H9 (cell line): ENCODE results near the gene CDK15. TPM values are rescaled to one million over a fixed set of nuclear protein-coding genes. Genes with fewer than 3 reads are reported as not detected.

ENCODE experiments used
- DNase-seq: peaks from one replicate; pipeline ENCODE4 v3.0.0-alpha.2; 2017
- H2AFZ ChIP-seq: one replicate; pipeline ENCODE4 v1.6.1; 2013; ENCODE audit warnings: mild to moderate bottlenecking, low read length, control low read depth, moderate library complexity
- H2AK5ac ChIP-seq: 2 replicates; pipeline ENCODE4 v1.6.1; 2013; ENCODE audit warnings: low read length, control low read depth, mixed read lengths; ENCODE audit not compliant: insufficient read length
- H2BK120ac ChIP-seq: one replicate; pipeline ENCODE4 v1.6.1; 2013; ENCODE audit warnings: low read depth, mild to moderate bottlenecking, low read length, control low read depth, inconsistent platforms; ENCODE audit not compliant: poor library complexity, severe bottlenecking
- H2BK12ac ChIP-seq: 2 replicates; pipeline ENCODE4 v1.6.1; 2013; ENCODE audit warnings: low read length, control low read depth, mixed read lengths, low read depth; ENCODE audit not compliant: insufficient read length
- H2BK15ac ChIP-seq: 2 replicates; pipeline ENCODE4 v1.6.1; 2013; ENCODE audit warnings: low read depth, low read length, control low read depth
- H2BK20ac ChIP-seq: one replicate; pipeline ENCODE4 v1.6.1; 2013; ENCODE audit warnings: low read depth, mild to moderate bottlenecking, low read length, control low read depth, inconsistent platforms; ENCODE audit not compliant: poor library complexity, severe bottlenecking
- H2BK5ac ChIP-seq: 2 replicates; pipeline ENCODE4 v1.6.1; 2013; ENCODE audit warnings: low read length, control low read depth, mixed read lengths; ENCODE audit not compliant: insufficient read length
- H3K14ac ChIP-seq: 2 replicates; pipeline ENCODE4 v1.6.1; 2013; ENCODE audit warnings: low read length, control low read depth; ENCODE audit not compliant: insufficient read depth
- H3K18ac ChIP-seq: 2 replicates; pipeline ENCODE4 v1.6.1; 2013; ENCODE audit warnings: low read depth, mild to moderate bottlenecking, mixed read lengths, low read length, control low read depth; ENCODE audit not compliant: insufficient read length
- H3K23ac ChIP-seq: 2 replicates; pipeline ENCODE4 v1.6.1; 2013; ENCODE audit warnings: low read length, control low read depth, mixed read lengths, low read depth; ENCODE audit not compliant: insufficient read length
- H3K23me2 ChIP-seq: 2 replicates; pipeline ENCODE4 v1.6.1; 2013; ENCODE audit warnings: low read depth, mild to moderate bottlenecking, mixed read lengths, low read length, control low read depth; ENCODE audit not compliant: insufficient read length, poor library complexity, severe bottlenecking
- H3K27ac ChIP-seq: 2 replicates; pipeline ENCODE4 v1.5.1; 2013; ENCODE audit warnings: low read length, control low read depth, mixed read lengths, low read depth; ENCODE audit not compliant: insufficient read length
- H3K27me3 ChIP-seq: 2 replicates; pipeline ENCODE4 v1.6.1; 2013; ENCODE audit warnings: low read length, control low read depth, inconsistent platforms; ENCODE audit not compliant: insufficient read depth
- H3K4ac ChIP-seq: 2 replicates; pipeline ENCODE4 v1.6.1; 2013; ENCODE audit warnings: low read depth, mild to moderate bottlenecking, control low read depth, inconsistent platforms, low read length, moderate library complexity
- H3K4me1 ChIP-seq: 2 replicates; pipeline ENCODE4 v1.6.1; 2013; ENCODE audit warnings: low read length, control low read depth, inconsistent platforms; ENCODE audit not compliant: insufficient read depth
- H3K4me2 ChIP-seq: 2 replicates; pipeline ENCODE4 v1.6.1; 2013; ENCODE audit warnings: low read length, control low read depth, mixed read lengths; ENCODE audit not compliant: insufficient read length, insufficient read depth
- H3K56ac ChIP-seq: 2 replicates; pipeline ENCODE4 v1.6.1; 2013; ENCODE audit warnings: low read depth, mild to moderate bottlenecking, mixed read lengths, low read length, control low read depth; ENCODE audit not compliant: insufficient read length
- H3K79me1 ChIP-seq: 2 replicates; pipeline ENCODE4 v1.6.1; 2013; ENCODE audit warnings: low read depth, mild to moderate bottlenecking, moderate library complexity, low read length, control low read depth, inconsistent platforms; ENCODE audit not compliant: insufficient read depth, poor library complexity, severe bottlenecking
- H3K79me2 ChIP-seq: 2 replicates; pipeline ENCODE4 v1.6.1; 2013; ENCODE audit warnings: low read length, control low read depth, inconsistent platforms; ENCODE audit not compliant: insufficient read depth
- H3K9ac ChIP-seq: 2 replicates; pipeline ENCODE4 v1.6.1; 2013; ENCODE audit warnings: low read length, control low read depth, mixed read lengths; ENCODE audit not compliant: insufficient read length; ENCODE audit errors: extremely low read depth
- H3K9me3 ChIP-seq: one replicate; pipeline ENCODE4 v1.6.1; 2013; ENCODE audit warnings: low read depth, low read length, inconsistent platforms; ENCODE audit not compliant: control insufficient read depth
- H3T11ph ChIP-seq: one replicate; pipeline ENCODE4 v1.6.1; 2013; ENCODE audit warnings: mild to moderate bottlenecking, low read length, control low read depth, inconsistent platforms
- H4K20me1 ChIP-seq: one replicate; pipeline ENCODE4 v1.6.1; 2013; ENCODE audit not compliant: control insufficient read depth, insufficient read length, insufficient read depth
- H4K5ac ChIP-seq: 2 replicates; pipeline ENCODE4 v1.6.1; 2013; ENCODE audit warnings: low read depth, mild to moderate bottlenecking, mixed read lengths, low read length, control low read depth; ENCODE audit not compliant: insufficient read length
- H4K8ac ChIP-seq: replicated peaks from 2 replicates; pipeline ENCODE4 v1.6.1; 2013; ENCODE audit warnings: low read length, control low read depth, mixed read lengths, low read depth; ENCODE audit not compliant: insufficient read length
- H4K91ac ChIP-seq: 2 replicates; pipeline ENCODE4 v1.6.1; 2013; ENCODE audit warnings: low read depth, mild to moderate bottlenecking, moderate library complexity, mixed read lengths, low read length, control low read depth; ENCODE audit not compliant: insufficient read length
- H3K27ac Mint-ChIP-seq, 3 experiments: 2 replicates in 2 of 3; 3 replicates in 1 of 3; pipeline ENCODE4 v1.8.0; 2020 to 2021; ENCODE audit warnings: mixed read lengths in 3 of 3, mild to moderate bottlenecking in 1 of 3, moderate library complexity in 1 of 3
- H3K27me3 Mint-ChIP-seq: 2 replicates; pipeline ENCODE4 v1.8.0; 2021; ENCODE audit warnings: low read depth, mild to moderate bottlenecking, moderate library complexity, mixed read lengths
- H3K36me3 Mint-ChIP-seq, 3 experiments: 2 replicates in 2 of 3; 3 replicates in 1 of 3; pipeline ENCODE4 v1.8.0; 2020 to 2021; ENCODE audit warnings: low read depth in 3 of 3, mixed read lengths in 3 of 3; ENCODE audit not compliant: insufficient read depth in 1 of 3
- H3K4me1 Mint-ChIP-seq, 2 experiments: 2 replicates each; pipeline ENCODE4 v1.8.0; 2020; ENCODE audit warnings: mixed read lengths in 2 of 2
- H3K4me3 Mint-ChIP-seq, 2 experiments: 2 replicates in 1 of 2; 3 replicates in 1 of 2; pipeline ENCODE4 v1.8.0; 2020 to 2021; ENCODE audit warnings: mild to moderate bottlenecking in 2 of 2, mixed read lengths in 2 of 2, moderate library complexity in 1 of 2
- H3K9me3 Mint-ChIP-seq, 2 experiments: 2 replicates in 1 of 2; 3 replicates in 1 of 2; pipeline ENCODE4 v1.8.0; 2020; ENCODE audit warnings: mild to moderate bottlenecking in 2 of 2, mixed read lengths in 2 of 2, moderate library complexity in 1 of 2
- CTCF ChIP-seq: fragments of 200-600 bp; sonication (generic); conservative IDR thresholded peaks from 3 replicates; pipeline ENCODE4 v1.8.0; 2021; ENCODE audit warnings: antibody characterized with exemption, mild to moderate bottlenecking
- WGBS: extraction: QIAGEN DNeasy Blood & Tissue Kit; methylation state at CpG from one replicate; pipeline ENCODE4 v1.1.7; 2013; ENCODE audit warnings: missing lambda C conversion rate, low lambda C conversion rate, mixed read lengths; ENCODE audit not compliant: insufficient read length; ENCODE audit errors: extremely low coverage; 5-methylcytosine and 5-hydroxymethylcytosine counted together
- total RNA-seq: library from RNA; stranded (reverse); gene quantifications from 2 replicates; pipeline ENCODE4 v1.2.1, GENCODE V29; 2021

Gene CDK15
- total RNA-seq, 1 experiment from 2014 or later = not detected

DNA sequence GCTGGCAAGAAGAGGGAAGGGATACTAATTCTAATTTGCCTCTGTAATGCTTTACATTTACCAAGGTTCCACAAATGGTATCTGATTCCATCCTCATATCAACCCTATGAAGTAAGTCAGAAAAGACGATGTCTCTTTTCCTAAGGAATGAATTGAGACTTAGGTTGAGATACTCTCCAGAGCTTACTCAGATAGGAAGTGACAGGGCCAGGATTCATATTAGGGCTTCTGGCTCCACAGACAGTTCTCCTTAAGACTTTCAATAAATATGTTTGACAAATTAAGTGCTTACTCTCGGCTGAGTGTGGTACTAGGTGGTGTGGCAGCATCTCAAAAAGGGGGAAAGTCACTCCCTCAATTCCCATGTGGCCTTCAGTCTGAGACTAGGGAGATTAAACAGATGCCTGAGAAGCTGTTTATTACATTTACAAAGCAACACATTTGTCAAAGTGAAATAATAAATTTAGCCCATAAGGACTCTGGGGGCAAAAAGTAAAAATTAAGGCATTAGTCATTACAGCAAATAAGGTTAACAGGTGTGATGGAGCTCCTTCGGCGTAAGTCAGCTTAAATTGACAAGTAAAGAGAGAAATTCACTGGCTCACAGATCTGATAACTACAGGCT is 14.2 kb downstream of the CDK15 start:
- Histone ChIP-seq H4K91ac (no peak overlapping the region), H2BK5ac (no peak overlapping the region), H4K8ac (no peak overlapping the region), H3K23me2 (no peaks in the 10 kb centered on the region), H3K18ac (no peak overlapping the region), H3K79me2 (no peaks in the 10 kb centered on the region), H3K4me2 (no peak overlapping the region), H2BK12ac (no peak overlapping the region), H3K9ac (no peak overlapping the region), H4K20me1 (no peaks in the 10 kb centered on the region), H2AK5ac (no peak overlapping the region), H3K4ac (no peak overlapping the region), H3T11ph (no peak overlapping the region), H3K14ac (no peak overlapping the region), H2BK120ac (no peak overlapping the region), H4K5ac (no peak overlapping the region), H3K9me3 (no peaks in the 10 kb centered on the region), H3K23ac (no peak overlapping the region), H2AFZ (no peak overlapping the region), H2BK20ac (no peak overlapping the region), H3K27ac (no peak overlapping the region), H2BK15ac (no peak overlapping the region), H3K4me1 (0 out of 2 replicates have a peak, but pooled peaks cover 3% of the 10 kb centered on the region), H3K79me1 (no peaks in the 10 kb centered on the region), H3K27me3 (no peaks in the 10 kb centered on the region), H3K56ac (no peak overlapping the region)
- no peak for DNase-seq
- TF ChIP-seq CTCF = no peak
- H3K36me3 Mint-ChIP-seq = peaks cover 0 to 10% (median 7%) of the 10 kb centered on the region in 3 experiments; a peak in 4 of 7 replicates
- peak overlapping the region in 1 of 3 experiments; percentile 46; a peak in 2 of 7 replicates for H3K27ac Mint-ChIP-seq
- H3K27me3 Mint-ChIP-seq = no peaks in the 10 kb centered on the region; the same call in 1 of the 2 replicates
- no CpG with 5 or more reads among the region's 4 CpGs for WGBS
- peaks cover 8 to 13% of the 10 kb centered on the region in 2 experiments for H3K9me3 Mint-ChIP-seq
- no peak overlapping the region for H3K4me3 Mint-ChIP-seq
- H3K4me1 Mint-ChIP-seq = peaks cover 9 to 11% of the 10 kb centered on the region in 2 experiments; a peak in 3 of 4 replicates
